GM12873 (cell line): Measurements from ENCODE around the gene EML4.

Experiments used
- CTCF ChIP-seq: IDR thresholded peaks from 2 replicates; pipeline ENCODE4 v1.5.1; 2012; ENCODE audit warnings: low read depth, mild to moderate bottlenecking, moderate library complexity, low read length, control low read depth; ENCODE audit not compliant: insufficient read depth; ENCODE audit errors: missing control alignments

EML4 gene

GRCh38 chr2:42350434-42351063 lies 181.4 kb downstream of the EML4 start:
- no peak for TF ChIP-seq CTCF

GRCh38 chr2:42351864-42352263 lies 182.7 kb downstream of the EML4 start:
- TF ChIP-seq CTCF: no peak

- no peak for TF ChIP-seq CTCF
Measured at GRCh38 chr2:42353792-42354429, 184.8 kb downstream of the EML4 start.

GRCh38 chr2:42359304-42359964 lies 190.3 kb downstream of the EML4 start:
- no peak for TF ChIP-seq CTCF

GRCh38 chr2:42359965-42360483 lies 190.9 kb downstream of the EML4 start:
- TF ChIP-seq CTCF: no peak

- no peak for TF ChIP-seq CTCF
Measured at GRCh38 chr2:42360493-42360889, 191.3 kb downstream of the EML4 start.
